NCI-H526 treated with DMSO at 0.1 percent for 48 hours (cell line): ENCODE results near the gene ZCCHC24.
A peak's percentile ranks its signal among the peaks of the same experiment; 100 is the strongest.
"Not testable (repeated sequence)": the region's sequence is repeated elsewhere in the genome, so short reads cannot be mapped to it uniquely, and the experiment has no call there.

Source experiments
- DNase-seq: peaks from one replicate; lab custom pipeline; 2025; lab: John Stamatoyannopoulos, UW

The ZCCHC24 gene

GRCh38 chr10:79346388-79347225 lies 98.8 kb downstream of the ZCCHC24 start:
- peak; percentile 37 for DNase-seq

GRCh38 chr10:79346012-79346340 lies 99.4 kb downstream of the ZCCHC24 start:
- no peak for DNase-seq

DNA sequence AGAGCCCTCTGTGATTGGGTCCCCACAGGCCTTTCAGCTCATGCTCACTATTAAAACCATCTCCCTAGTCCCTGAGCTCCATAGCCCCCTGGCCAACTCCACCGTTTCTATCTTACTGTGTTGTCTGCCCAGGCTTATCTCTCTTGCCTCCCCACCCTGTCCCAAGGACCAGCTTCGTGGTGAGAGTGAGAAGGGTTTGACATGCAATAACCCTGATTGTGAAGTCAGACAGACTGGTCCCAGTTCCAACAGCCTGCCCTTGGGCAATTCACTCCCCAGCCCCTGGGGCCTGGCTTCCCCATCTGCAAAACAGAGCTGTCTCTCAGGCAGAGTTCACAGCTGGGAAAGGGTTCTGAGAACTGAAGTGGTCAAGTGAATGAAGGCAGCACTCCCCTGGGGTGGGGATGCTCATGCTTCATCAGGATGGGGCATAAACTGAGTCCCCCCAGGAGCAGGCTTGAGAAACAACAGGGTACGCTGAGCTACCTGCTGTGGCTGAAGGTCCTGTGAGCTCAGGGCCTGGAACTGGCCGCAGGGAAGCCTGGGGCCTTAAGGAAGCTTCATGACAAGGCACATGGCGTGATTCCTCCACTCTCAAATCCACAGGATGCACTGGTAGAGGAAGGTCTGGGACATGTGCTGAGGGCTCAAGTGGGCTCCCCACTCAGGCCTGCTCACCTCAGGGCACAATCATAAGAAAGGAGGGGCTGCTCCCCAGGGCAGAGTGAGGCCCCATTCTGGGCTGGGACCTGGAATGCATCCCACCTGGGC lies 100.0 kb downstream of the ZCCHC24 start:
- DNase-seq = no peak

DNA sequence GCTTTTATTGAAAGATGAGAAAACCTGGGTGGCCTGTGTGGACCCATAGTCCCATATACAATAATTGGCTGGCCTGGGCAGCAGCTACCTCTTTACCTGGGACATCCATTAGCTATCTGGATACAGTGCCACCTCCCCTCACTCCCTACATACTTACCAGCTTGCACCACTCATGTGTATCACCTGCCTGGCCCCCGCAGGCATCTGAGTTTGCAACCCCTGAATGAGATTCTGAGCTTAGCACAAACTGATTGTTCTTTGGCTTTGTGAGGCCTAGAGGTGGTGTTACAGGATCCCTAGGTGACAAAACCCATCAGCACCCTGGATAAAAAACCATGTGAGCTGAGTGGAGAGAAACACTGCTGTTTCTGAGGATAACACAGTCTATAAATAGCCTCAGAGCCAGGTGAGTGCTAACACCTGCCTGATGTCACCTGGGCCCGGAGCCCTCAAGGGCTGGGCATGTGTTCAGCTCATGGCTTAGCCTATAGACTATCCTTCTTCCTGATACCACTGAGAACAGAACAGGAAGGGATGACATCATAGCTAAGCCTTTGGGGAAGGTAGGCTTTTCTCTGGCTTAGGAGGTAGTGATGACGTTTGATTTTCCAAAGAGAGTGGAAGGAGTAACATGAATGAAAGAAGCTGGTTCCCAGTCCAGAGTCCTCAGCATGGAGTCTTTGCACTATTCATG lies 100.8 kb downstream of the ZCCHC24 start:
- no peak for DNase-seq

DNA sequence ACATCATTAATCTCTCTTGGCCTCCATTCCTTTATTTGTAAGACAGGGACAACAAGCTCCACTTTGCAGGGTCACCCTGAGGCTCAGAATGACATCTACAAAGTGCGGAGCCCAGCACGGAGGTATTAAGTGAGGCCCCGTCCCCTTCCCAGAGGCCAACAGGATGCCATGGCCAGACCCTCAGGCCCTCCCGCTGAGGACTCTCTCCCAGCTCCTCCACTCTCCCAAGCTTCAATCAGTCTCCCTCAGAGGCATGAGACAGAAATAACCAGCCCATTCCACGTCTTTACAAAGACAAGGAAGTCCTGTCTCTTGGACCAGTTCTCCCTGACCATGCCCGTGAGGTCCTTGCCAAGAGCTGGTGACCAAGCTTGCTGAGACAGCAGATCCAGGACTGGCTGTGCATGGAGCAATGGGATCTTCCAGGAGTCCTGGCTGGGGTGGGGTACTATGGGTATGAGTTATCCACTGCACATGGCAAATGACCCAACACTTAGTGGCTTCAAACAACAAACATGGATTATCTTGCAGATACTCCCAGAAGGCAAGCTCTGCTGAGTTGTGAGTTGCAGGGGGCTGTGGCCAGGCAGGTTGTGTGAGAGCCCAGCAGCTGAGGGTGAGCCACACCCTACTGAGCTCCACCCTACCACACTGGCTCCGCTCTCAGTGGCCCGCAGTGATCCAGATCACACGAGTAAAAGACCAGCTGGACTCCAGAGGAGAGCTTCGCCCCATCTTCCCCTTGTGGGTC lies 102.4 kb downstream of the ZCCHC24 start:
- no peak for DNase-seq

DNA sequence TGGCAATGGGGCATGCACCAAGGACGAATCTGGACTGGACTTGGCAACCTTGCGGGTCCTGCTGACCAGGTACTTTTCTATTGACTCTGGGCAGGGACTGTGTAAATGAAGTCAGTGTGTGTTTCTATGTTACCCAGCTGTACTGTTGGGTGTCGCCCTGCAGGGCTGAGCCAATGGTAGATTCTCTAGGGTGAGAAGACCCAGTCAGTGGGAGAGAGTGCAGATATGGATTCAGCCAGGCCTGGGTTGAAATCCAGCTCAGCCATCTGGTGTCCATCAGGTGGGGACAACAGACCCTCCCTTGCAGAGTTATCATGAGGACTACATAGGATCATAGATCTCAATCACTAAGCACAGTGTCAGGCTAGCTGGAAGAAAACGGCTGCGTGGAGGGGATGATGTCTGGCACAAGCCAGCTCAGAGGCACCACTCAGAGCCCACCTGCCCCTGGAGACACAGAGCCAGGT lies 103.1 kb downstream of the ZCCHC24 start:
- no peak for DNase-seq

GRCh38 chr10:79340646-79341244 lies 104.7 kb downstream of the ZCCHC24 start:
- no peak for DNase-seq

DNA sequence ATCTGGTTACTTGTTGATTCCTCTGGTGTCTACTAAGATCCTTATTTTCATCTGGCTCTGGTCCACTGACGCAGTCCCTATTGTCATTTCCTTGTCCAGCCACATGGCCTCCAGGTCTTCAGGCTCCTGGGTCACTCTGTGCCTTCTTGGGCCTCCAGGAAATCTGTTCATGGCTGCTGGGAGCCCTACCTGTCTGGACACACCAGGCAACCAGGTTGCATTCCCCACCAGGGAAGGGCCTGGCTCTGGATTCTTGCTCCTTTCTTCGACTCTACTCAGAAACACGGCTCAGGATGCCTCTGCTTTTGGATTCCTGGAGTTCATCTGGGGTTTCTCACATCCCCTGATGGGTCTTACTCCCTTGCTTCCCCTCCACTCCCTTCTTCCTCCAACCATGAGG lies 106.2 kb downstream of the ZCCHC24 start:
- no peak for DNase-seq

DNA sequence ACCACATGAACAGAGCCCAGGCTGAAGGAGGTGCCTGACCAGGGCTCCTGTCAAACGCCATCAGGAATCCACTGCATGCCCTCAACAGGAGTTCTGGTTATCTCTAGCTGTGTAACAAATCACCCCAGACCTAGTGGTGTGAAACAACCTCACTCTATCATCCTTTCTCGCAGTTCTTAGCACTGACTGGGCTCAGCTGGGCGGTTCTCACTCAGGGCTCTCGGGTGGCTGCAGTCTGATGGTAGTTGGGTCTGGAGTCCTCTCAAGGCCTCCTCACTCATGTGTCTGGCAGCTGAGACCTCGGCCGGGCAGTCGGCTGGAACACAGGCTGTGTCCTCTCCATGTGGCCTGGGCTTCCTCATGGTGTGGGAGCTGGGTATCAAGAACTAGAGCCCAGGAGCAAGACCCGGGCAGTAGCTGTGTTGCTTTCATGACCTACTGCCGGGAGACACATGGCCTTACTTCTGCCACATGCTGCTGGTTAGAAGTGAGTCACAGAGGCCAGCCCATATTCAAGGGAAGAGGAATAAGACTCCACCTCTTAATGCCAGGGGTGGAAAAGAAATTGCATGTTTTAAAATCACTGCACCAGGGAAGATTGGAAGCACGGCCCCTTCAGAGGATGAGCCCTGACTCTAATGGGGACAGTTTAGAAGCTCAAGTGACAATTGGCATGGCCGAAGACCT lies 107.5 kb downstream of the ZCCHC24 start:
- not testable (repeated sequence) for DNase-seq

- DNase-seq = no peak
Measured at GRCh38 chr10:79336739-79337138, 108.7 kb downstream of the ZCCHC24 start.

DNA sequence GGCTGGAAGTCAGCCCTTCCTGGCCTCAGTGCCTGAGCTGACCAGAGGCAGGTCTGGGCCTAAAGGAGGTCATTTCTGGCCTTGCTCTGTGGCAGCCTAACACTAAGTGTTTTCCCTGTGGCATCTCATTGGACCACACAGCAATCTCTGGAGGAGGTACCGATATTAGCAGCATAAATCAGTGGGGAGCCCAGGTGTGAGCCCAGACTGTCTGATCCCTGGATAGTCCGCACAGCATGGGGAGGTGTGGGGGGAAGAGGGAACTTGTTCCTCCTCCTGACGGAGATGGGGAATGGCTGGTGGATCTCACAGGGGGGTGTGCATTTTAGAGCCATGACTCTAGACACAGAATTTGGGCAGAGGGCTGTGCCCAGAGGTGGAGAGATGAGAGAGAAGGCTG lies 109.1 kb downstream of the ZCCHC24 start:
- no peak for DNase-seq

DNA sequence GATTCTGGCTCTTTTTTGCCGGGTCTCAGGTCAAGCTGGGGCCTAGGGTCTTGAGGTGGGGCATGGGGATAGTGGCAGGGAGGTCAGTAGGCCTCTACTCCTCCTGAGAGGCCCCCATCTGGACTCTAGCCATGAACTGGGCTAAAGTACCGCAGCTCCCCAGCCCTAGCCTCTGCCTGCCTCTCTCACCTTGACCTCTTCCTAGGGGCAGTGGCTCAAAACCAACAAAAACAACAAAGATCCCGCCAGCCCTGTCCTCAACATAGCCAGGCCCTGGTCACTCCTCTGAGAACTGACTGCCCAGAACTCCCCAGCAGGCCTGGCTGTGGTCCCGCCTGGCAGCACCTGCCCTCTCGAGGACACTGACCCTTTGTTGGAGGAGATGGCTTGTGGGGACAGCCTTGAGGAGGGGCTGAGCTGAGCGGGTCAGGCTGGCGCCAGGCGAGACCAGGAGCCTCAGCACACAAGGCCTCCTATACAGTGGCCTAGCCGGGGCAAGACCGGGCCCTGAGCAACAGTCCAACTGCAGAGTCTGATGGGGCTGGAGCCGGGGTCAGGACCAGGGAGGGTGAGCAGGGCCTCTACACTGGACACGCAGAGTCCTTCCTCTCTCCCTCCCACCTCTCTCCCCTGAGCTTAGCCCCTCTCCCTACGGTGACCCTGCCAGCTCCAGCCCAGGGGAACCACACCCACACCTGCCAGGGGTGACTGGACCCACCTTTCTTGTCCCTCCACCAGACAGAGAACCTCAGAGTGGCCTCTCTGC lies 109.8 kb downstream of the ZCCHC24 start:
- DNase-seq = no peak

GRCh38 chr10:79335094-79335469 lies 110.3 kb downstream of the ZCCHC24 start:
- DNase-seq = no peak

- no peak for DNase-seq
Measured at GRCh38 chr10:79334573-79334972, 110.9 kb downstream of the ZCCHC24 start.

GRCh38 chr10:79333513-79333912 lies 111.9 kb downstream of the ZCCHC24 start:
- no peak for DNase-seq

- not testable (repeated sequence) for DNase-seq
Measured at GRCh38 chr10:79332610-79333315, 112.7 kb downstream of the ZCCHC24 start.
